Suprapubic skin (tissue), 4 donors: Measurements from ENCODE around the gene PARP11.

Experiments
- EP300 ChIP-seq: sonication (generic); formaldehyde crosslinking; IDR thresholded peaks from one replicate; pipeline ENCODE4 v1.6.1; 2017; ENCODE audit warnings: antibody characterized with exemption
- POLR2A ChIP-seq, 2 donors: fragments of 450-650 bp; IDR thresholded peaks; one replicate each; pipeline ENCODE4 v1.6.1; 2017; ENCODE audit warnings: antibody characterized with exemption in 2 of 2, mild to moderate bottlenecking in 2 of 2, moderate library complexity in 2 of 2
- POLR2AphosphoS5 ChIP-seq, 3 donors: sonication (generic); formaldehyde crosslinking; IDR thresholded peaks; one replicate each; pipeline ENCODE4 v1.6.1; 2017; ENCODE audit warnings: antibody characterized with exemption in 3 of 3
- TF ChIP-seq, protein P1 (sequence below), 2 donors: fragments of 200-600 bp in 1 of 2; fragments of 450-650 bp in 1 of 2; sonication (generic) in 1 of 2; IDR thresholded peaks; one replicate each; pipeline ENCODE4 v1.5.1; 2016 to 2019; ENCODE audit warnings: antibody characterized with exemption in 2 of 2, mild to moderate bottlenecking in 1 of 2, moderate library complexity in 1 of 2

DNA sequence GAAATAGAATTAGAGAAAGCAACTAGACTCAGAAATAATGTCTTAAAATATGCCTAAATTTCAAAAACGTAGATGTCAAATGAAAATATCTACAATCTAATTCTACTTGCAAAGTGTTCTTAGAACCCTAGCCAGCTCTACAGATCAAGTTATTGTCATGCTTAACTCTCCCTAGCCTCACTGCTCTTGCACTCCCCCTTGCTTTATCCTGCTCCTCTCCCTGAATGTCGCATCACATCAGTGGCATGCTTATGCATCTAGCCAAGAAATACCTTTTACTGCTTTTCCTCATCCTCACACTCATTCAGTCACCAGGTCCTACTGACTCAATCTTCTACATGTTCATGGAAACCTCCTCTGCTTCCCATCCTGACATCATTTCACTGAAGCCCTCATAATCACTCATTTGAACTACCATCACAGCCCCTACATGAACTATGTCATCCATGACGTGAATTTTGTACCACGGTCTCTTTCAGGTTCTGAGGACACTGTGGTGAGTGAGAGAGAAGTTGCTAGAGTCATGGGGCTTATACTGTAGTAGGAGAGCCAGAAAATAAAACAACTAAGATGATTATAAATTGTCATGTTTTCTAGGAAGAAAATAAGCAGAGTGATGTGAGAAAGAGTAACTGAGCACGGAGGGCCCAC lies 97.7 kb downstream of the PARP11 start:
- TF ChIP-seq, protein P1, sequence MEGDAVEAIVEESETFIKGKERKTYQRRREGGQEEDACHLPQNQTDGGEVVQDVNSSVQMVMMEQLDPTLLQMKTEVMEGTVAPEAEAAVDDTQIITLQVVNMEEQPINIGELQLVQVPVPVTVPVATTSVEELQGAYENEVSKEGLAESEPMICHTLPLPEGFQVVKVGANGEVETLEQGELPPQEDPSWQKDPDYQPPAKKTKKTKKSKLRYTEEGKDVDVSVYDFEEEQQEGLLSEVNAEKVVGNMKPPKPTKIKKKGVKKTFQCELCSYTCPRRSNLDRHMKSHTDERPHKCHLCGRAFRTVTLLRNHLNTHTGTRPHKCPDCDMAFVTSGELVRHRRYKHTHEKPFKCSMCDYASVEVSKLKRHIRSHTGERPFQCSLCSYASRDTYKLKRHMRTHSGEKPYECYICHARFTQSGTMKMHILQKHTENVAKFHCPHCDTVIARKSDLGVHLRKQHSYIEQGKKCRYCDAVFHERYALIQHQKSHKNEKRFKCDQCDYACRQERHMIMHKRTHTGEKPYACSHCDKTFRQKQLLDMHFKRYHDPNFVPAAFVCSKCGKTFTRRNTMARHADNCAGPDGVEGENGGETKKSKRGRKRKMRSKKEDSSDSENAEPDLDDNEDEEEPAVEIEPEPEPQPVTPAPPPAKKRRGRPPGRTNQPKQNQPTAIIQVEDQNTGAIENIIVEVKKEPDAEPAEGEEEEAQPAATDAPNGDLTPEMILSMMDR (IDR thresholded peaks at IDR 0.05), result no peak
- TF ChIP-seq POLR2A (IDR thresholded peaks at IDR 0.05), result no peak
- no peak for TF ChIP-seq POLR2AphosphoS5 (IDR thresholded peaks at IDR 0.05)
- no peak for TF ChIP-seq EP300
